GM19372 (cell line): ENCODE results near the gene ZNF506.
"Not testable (repeated sequence)": the region's sequence is repeated elsewhere in the genome, so short reads cannot be mapped to it uniquely, and the experiment has no call there.

Source experiments
- ATAC-seq: cut with Tn5 transposase; IDR thresholded peaks from one replicate; pipeline ENCODE4 v1.9.1; 2021; ENCODE audit warnings: mild to moderate bottlenecking, low read depth, moderate library complexity; ENCODE audit not compliant: unreplicated experiment

The ZNF506 gene

GRCh38 chr19:19821366-19821951 lies at the start of gene ZNF506:
Gene ZNF506, minus strand, starts transcription at chr19:19821750. Its CDS starts 147 bp downstream, at chr19:19821603.
- ATAC-seq: peak; percentile 74

- ATAC-seq: not testable (repeated sequence)
Observed at GRCh38 chr19:19870086-19870485, 48.5 kb upstream of the ZNF506 start.

GRCh38 chr19:19866611-19867248 lies 45.2 kb upstream of the ZNF506 start:
- no peak for ATAC-seq

GRCh38 chr19:19865750-19866610 lies 44.4 kb upstream of the ZNF506 start, which contains the start of gene ZNF253:
Gene ZNF253, plus strand, starts transcription at chr19:19865882. Its CDS starts 115 bp downstream, at chr19:19865997.
- ATAC-seq: peak; percentile 92

- ATAC-seq: no peak
Observed at GRCh38 chr19:19860756-19861390, 39.3 kb upstream of the ZNF506 start.

- ATAC-seq: no peak
Observed at GRCh38 chr19:19858751-19859150, 37.2 kb upstream of the ZNF506 start.

- not testable (repeated sequence) for ATAC-seq
Observed at GRCh38 chr19:19851740-19852139, 30.2 kb upstream of the ZNF506 start.

GRCh38 chr19:19849056-19849455 lies 27.5 kb upstream of the ZNF506 start:
- no peak for ATAC-seq

GRCh38 chr19:19847781-19848180 lies 26.2 kb upstream of the ZNF506 start:
- ATAC-seq: no peak

GRCh38 chr19:19835560-19836038 lies 14.0 kb upstream of the ZNF506 start:
- no peak for ATAC-seq

- no peak for ATAC-seq
Observed at GRCh38 chr19:19826875-19827274, 5.3 kb upstream of the ZNF506 start.

GRCh38 chr19:19823916-19824315 lies 2.4 kb upstream of the ZNF506 start:
- no peak for ATAC-seq

GRCh38 chr19:19821976-19822375 lies 426 bp upstream of the ZNF506 start:
- ATAC-seq: not testable (repeated sequence)

- ATAC-seq: no peak
Observed at GRCh38 chr19:19820774-19821320, 703 bp downstream of the ZNF506 start.

- ATAC-seq: no peak
Observed at GRCh38 chr19:19817357-19817756, 4.2 kb downstream of the ZNF506 start.

- ATAC-seq: no peak
Observed at GRCh38 chr19:19816679-19817078, 4.9 kb downstream of the ZNF506 start.

- not testable (repeated sequence) for ATAC-seq
Observed at GRCh38 chr19:19811999-19812398, 9.6 kb downstream of the ZNF506 start.

GRCh38 chr19:19805480-19805879 lies 16.1 kb downstream of the ZNF506 start:
- ATAC-seq: no peak

GRCh38 chr19:19788015-19788414 lies 33.5 kb downstream of the ZNF506 start:
- ATAC-seq: no peak

- ATAC-seq: not testable (repeated sequence)
Observed at GRCh38 chr19:19785476-19785875, 36.1 kb downstream of the ZNF506 start.
